T-cell (primary cell): ENCODE results near the gene FAM53B. TPM values are rescaled to one million over a fixed set of nuclear protein-coding genes. Genes with fewer than 3 reads are reported as not detected.
A peak's percentile ranks its signal among the peaks of the same experiment; 100 is the strongest.

Source experiments
- ATAC-seq, 4 experiments: fragments of 200-7000 bp in 3 of 4; fragments of 150-1000 bp in 1 of 4; cut with Tn5 transposase; replicated peaks in 1 of 4; 1 replicate in 3 of 4; 2 replicates in 1 of 4; pipeline ENCODE4 v1.10.0; 2021; ENCODE audit warnings: moderate library complexity in 3 of 4, mild to moderate bottlenecking in 2 of 4, moderate number of reproducible peaks in 1 of 4
- CTCF ChIA-PET, 2 donors: fragments of 300-600 bp; sonication (Branson Sonifier 250); formaldehyde crosslinking; loops; one replicate each; lab custom pipeline; 2022; ENCODE audit warnings: antibody characterized with exemption in 2 of 2; lab: Charles Lee
- POLR2A ChIA-PET, 2 donors: fragments of 300-600 bp; sonication (Branson Sonifier 250); formaldehyde crosslinking; loops; one replicate each; lab custom pipeline; 2022; ENCODE audit warnings: antibody characterized with exemption in 2 of 2; lab: Charles Lee
- DNase-seq, 35 experiments: peaks; one replicate each; pipeline versions ENCODE4 v3.0.0 to v3.0.0-alpha.2; 2013 to 2023
- H3K27ac ChIP-seq: one replicate; pipeline ENCODE4 v1.5.1; 2013; ENCODE audit warnings: low read length
- H3K27me3 ChIP-seq, 2 experiments: replicated peaks in 1 of 2; 1 replicate in 1 of 2; 2 replicates in 1 of 2; pipeline versions ENCODE4 v1.6.1 to v1.7.0; 2013; ENCODE audit warnings: low read length in 1 of 2, mixed read lengths in 1 of 2; ENCODE audit not compliant: control insufficient read depth in 2 of 2, insufficient read depth in 2 of 2; ENCODE audit errors: extremely low read depth in 1 of 2
- H3K36me3 ChIP-seq, 2 donors: 1 replicate in 1 of 2; 2 replicates in 1 of 2; pipeline versions ENCODE4 v1.6.1 to v1.7.0; 2013; ENCODE audit warnings: low read length in 1 of 2; ENCODE audit not compliant: control insufficient read depth in 2 of 2, insufficient read depth in 1 of 2; ENCODE audit errors: extremely low read depth in 1 of 2
- H3K4me1 ChIP-seq, 2 experiments: 1 replicate in 1 of 2; 2 replicates in 1 of 2; pipeline versions ENCODE4 v1.6.1 to v1.7.0; 2013; ENCODE audit warnings: low read length in 2 of 2, mixed read lengths in 1 of 2; ENCODE audit not compliant: insufficient read depth in 2 of 2, control insufficient read depth in 1 of 2; ENCODE audit errors: extremely low read depth in 1 of 2
- H3K4me3 ChIP-seq, 2 donors: 1 replicate in 1 of 2; 2 replicates in 1 of 2; pipeline versions ENCODE4 v1.5.1 to v1.7.0; 2013; ENCODE audit warnings: mild to moderate bottlenecking in 2 of 2, low read length in 1 of 2, moderate library complexity in 1 of 2; ENCODE audit not compliant: control insufficient read depth in 1 of 2; ENCODE audit errors: extremely low read depth in 1 of 2
- H3K9me3 ChIP-seq: 2 replicates; pipeline ENCODE4 v1.7.0; 2013
- H3K27ac Mint-ChIP-seq, 2 donors: one replicate each; pipeline ENCODE4 v1.8.0; 2020 to 2021; ENCODE audit warnings: mild to moderate bottlenecking in 2 of 2, mixed read lengths in 2 of 2
- H3K27me3 Mint-ChIP-seq, 2 donors: one replicate each; pipeline ENCODE4 v1.8.0; 2021 to 2022; ENCODE audit warnings: mixed read lengths in 2 of 2
- H3K36me3 Mint-ChIP-seq: one replicate; pipeline ENCODE4 v1.8.0; 2021; ENCODE audit warnings: mixed read lengths
- H3K4me1 Mint-ChIP-seq, 3 donors: one replicate each; pipeline ENCODE4 v1.8.0; 2020 to 2022; ENCODE audit warnings: mixed read lengths in 3 of 3, mild to moderate bottlenecking in 1 of 3
- H3K4me3 Mint-ChIP-seq, 3 donors: one replicate each; pipeline ENCODE4 v1.8.0; 2020 to 2022; ENCODE audit warnings: mild to moderate bottlenecking in 3 of 3, mixed read lengths in 3 of 3, moderate library complexity in 3 of 3
- H3K9me3 Mint-ChIP-seq, 3 donors: one replicate each; pipeline ENCODE4 v1.8.0; 2020 to 2022; ENCODE audit warnings: mixed read lengths in 3 of 3
- WGBS: methylation state at CpG from one replicate; pipeline ENCODE4 v1.1.5; 2013; ENCODE audit warnings: missing lambda C conversion rate; ENCODE audit not compliant: insufficient coverage; 5-methylcytosine and 5-hydroxymethylcytosine counted together
- total RNA-seq, 35 experiments: library from RNA in 6 of 35; stranded (reverse) in 6 of 35; fragments of 120-200 nt in 1 of 35; gene quantifications; one replicate each; pipeline versions ENCODE4 v1.2.1 to v1.2.4 and lab custom pipeline; 2013 to 2026

The FAM53B gene
- total RNA-seq, 5 donors from 2014 or later (not counting 1 experiment from before 2014, with no cell fraction given) = 39.3 to 86.5 (median 52.3) TPM

DNA sequence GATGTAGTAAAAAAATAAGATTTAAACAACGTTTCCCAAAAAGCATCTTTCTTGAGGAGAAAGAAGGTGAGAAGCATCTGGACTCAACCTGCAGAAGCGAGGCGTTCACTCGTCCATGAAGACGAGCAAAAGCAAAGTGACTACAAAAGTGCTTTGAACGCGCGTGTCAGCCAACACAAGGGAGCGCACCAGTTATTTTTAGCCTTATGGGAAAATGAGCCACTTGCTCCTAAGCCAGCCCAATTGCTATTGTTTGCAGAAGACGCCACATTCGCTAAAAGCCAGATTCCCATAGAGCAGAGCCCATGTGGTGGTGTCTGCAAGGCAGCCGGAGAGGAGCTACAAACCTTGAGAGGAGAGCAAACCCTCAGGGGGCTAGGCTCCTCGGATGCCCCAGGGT, 122.5 kb downstream of the FAM53B start:
- Mint-ChIP-seq H3K27ac (peak overlapping the region in 1 of 2 donors; percentile 6), H3K4me1 (peaks cover 30 to 69% (median 49%) of the 10 kb centered on the region in 3 donors), H3K9me3 (no peaks in the 10 kb centered on the region), H3K4me3 (no peak overlapping the region), H3K36me3 (peaks cover 17% of the 10 kb centered on the region), H3K27me3 (no peaks in the 10 kb centered on the region)
- POLR2A ChIA-PET = no interaction called here
- Histone ChIP-seq H3K4me1 (peaks cover 11 to 84% of the 10 kb centered on the region in 2 experiments), H3K9me3 (no peaks in the 10 kb centered on the region), H3K27ac (no peak overlapping the region), H3K27me3 (no peaks in the 10 kb centered on the region), H3K36me3 (peaks cover 17 to 28% of the 10 kb centered on the region in 2 donors), H3K4me3 (no peak overlapping the region)
- WGBS = 94% methylated on average over 10 of the region's 13 CpGs
- CTCF ChIA-PET = no interaction called here
- DNase-seq (no peak), ATAC-seq (no peak)

GRCh38 chr10:124619802-124620490, 124.2 kb downstream of the FAM53B start:
- no peak overlapping the region for H3K4me3 ChIP-seq
- DNase-seq = no peak
- Mint-ChIP-seq H3K9me3 (no peaks in the 10 kb centered on the region), H3K27ac (peak overlapping the region; percentile 88 to 90), H3K4me1 (peaks cover 21 to 61% (median 38%) of the 10 kb centered on the region in 3 donors), H3K36me3 (peaks cover 19% of the 10 kb centered on the region), H3K4me3 (peak overlapping the region in 1 of 3 donors; percentile 56), H3K27me3 (no peaks in the 10 kb centered on the region)
- 76% methylated on average over 13 of the region's 26 CpGs for WGBS
- no peak for ATAC-seq
- CTCF ChIA-PET = interaction anchor here (0.6 to 1.0 kb wide), 2 partner anchors 8 to 73 kb away, joined by 3 to 7 read pairs; no protein-coding TSS in a partner anchor
- H3K27ac ChIP-seq = peak overlapping the region; percentile 54
- POLR2A ChIA-PET = interaction anchor here in 1 of 2 donors (0.5 kb wide), 1 partner anchor 1124 kb away, joined by 3 read pairs; no protein-coding TSS in a partner anchor
- H3K36me3 ChIP-seq = peaks cover 17 to 35% of the 10 kb centered on the region in 2 donors
- no peaks in the 10 kb centered on the region for H3K27me3 ChIP-seq
- no peaks in the 10 kb centered on the region for H3K9me3 ChIP-seq
- peaks cover 6 to 84% of the 10 kb centered on the region in 2 experiments for H3K4me1 ChIP-seq

DNA sequence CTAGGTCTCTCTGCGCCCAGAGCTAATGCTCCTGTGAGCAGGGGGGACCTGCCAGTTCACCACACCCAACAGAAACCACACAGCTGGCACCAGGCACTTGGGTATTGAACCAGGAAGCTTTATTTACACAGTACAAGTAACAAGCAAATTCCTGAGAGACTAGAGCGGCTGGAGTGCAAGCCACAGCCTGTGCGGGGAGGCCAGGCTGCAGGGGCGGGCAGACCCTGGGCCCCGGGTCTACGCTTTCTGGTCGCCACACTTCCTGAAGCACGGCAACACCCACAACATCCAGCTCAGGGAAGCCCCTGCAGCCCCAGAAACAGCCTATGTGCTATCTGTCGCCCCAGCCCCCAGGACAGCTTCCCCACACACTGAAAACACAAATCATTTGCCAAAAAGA, 125.0 kb downstream of the FAM53B start:
- Histone ChIP-seq H3K27ac (peak overlapping the region; percentile 54), H3K4me3 (no peak overlapping the region), H3K27me3 (no peaks in the 10 kb centered on the region), H3K9me3 (no peaks in the 10 kb centered on the region), H3K4me1 (peaks cover 6 to 84% of the 10 kb centered on the region in 2 experiments), H3K36me3 (peaks cover 15 to 35% of the 10 kb centered on the region in 2 donors)
- POLR2A ChIA-PET = interaction anchor here in 1 of 2 donors (0.5 kb wide), 1 partner anchor 1125 kb away, joined by 3 read pairs; no protein-coding TSS in a partner anchor
- WGBS = 23% methylated on average over 9 of the region's 9 CpGs
- CTCF ChIA-PET = interaction anchor here in 1 of 2 donors (0.7 to 1.0 kb wide), 2 partner anchors 9 to 122 kb away, joined by 3 read pairs; no protein-coding TSS in a partner anchor
- Mint-ChIP-seq H3K27me3 (no peaks in the 10 kb centered on the region), H3K9me3 (no peaks in the 10 kb centered on the region), H3K36me3 (peaks cover 21% of the 10 kb centered on the region), H3K27ac (peak overlapping the region; percentile 88 to 90), H3K4me3 (peak overlapping the region in 1 of 3 donors; percentile 56), H3K4me1 (peaks cover 15 to 60% (median 34%) of the 10 kb centered on the region in 3 donors)
- DNase-seq (peak in 22 of 35 experiments; percentile 16 to 56 (median 34)), ATAC-seq (peak; percentile 37 to 76 (median 62))

DNA sequence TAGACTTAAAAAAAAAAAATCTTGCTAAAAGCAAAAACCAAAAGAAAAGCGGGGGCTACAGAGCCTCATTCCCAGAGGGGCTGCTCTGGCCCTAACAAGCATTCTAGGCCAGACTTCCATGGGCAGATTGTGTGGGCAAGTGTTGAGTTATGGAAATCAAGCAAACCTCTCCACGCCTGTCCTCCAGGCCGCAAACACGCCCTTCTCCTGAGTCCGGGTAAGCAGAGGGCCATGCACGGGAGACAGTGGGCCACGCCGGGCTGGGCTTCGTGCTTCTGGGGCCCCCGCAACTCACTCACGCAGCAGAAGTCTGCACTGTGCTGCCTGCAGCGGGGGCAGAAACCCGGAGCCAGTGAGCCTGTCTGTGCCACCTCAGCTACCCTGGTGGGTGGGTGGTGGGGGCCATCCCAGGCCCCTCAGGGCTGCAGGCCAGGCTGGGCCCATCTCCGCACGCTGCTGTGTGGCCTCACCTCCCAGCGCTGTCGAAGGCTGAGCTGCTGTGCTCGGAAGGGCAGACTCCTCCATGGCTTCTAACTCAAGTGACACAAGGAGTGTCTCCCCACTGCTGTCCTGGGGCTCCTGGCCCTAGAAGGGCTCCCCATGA, 125.6 kb downstream of the FAM53B start:
- Histone ChIP-seq H3K27me3 (no peaks in the 10 kb centered on the region), H3K4me1 (peaks cover 6 to 88% of the 10 kb centered on the region in 2 experiments), H3K9me3 (no peaks in the 10 kb centered on the region), H3K36me3 (peaks cover 12 to 30% of the 10 kb centered on the region in 2 donors), H3K27ac (peak overlapping the region; percentile 54), H3K4me3 (no peak overlapping the region)
- no peaks in the 10 kb centered on the region for H3K9me3 Mint-ChIP-seq
- H3K4me3 Mint-ChIP-seq = peak overlapping the region in 1 of 3 donors; percentile 56
- DNase-seq (no peak), ATAC-seq (no peak)
- H3K27me3 Mint-ChIP-seq = no peaks in the 10 kb centered on the region
- ChIA-PET CTCF (interaction anchor here (0.6 to 1.0 kb wide), 3 partner anchors 10 to 199 kb away, joined by 3 to 5 read pairs (median 3); no protein-coding TSS in a partner anchor), POLR2A (no interaction called here)
- peak overlapping the region; percentile 88 to 90 for H3K27ac Mint-ChIP-seq
- peaks cover 15% of the 10 kb centered on the region for H3K36me3 Mint-ChIP-seq
- peaks cover 15 to 59% (median 36%) of the 10 kb centered on the region in 3 donors for H3K4me1 Mint-ChIP-seq
- WGBS = 97% methylated on average over 16 of the region's 18 CpGs

GRCh38 chr10:124616836-124617130, 127.4 kb downstream of the FAM53B start:
- CTCF ChIA-PET = interaction anchor here in 1 of 2 donors (1.3 kb wide), 1 partner anchor 124 kb away, joined by 5 read pairs; no protein-coding TSS in a partner anchor
- Mint-ChIP-seq H3K4me1 (peaks cover 26 to 70% (median 47%) of the 10 kb centered on the region in 3 donors), H3K27me3 (no peaks in the 10 kb centered on the region), H3K9me3 (no peaks in the 10 kb centered on the region), H3K4me3 (no peak overlapping the region), H3K36me3 (peaks cover 12% of the 10 kb centered on the region), H3K27ac (peak overlapping the region; percentile 60 to 72)
- DNase-seq (no peak), ATAC-seq (no peak)
- H3K27me3 ChIP-seq = no peaks in the 10 kb centered on the region
- H3K9me3 ChIP-seq = no peaks in the 10 kb centered on the region
- H3K4me3 ChIP-seq = no peak overlapping the region
- peaks cover 6 to 16% of the 10 kb centered on the region in 2 donors for H3K36me3 ChIP-seq
- peaks cover 7 to 96% of the 10 kb centered on the region in 2 experiments for H3K4me1 ChIP-seq
- peak overlapping the region; percentile 44 for H3K27ac ChIP-seq
- WGBS = 80% methylated on average over 1 of the region's 4 CpGs
- POLR2A ChIA-PET = no interaction called here
